NCI-H82 treated with DMSO at 0.1 percent for 48 hours (cell line): ENCODE results near the gene TRIOBP.
A peak's percentile ranks its signal among the peaks of the same experiment; 100 is the strongest.

Experiments used
- DNase-seq: peaks from one replicate; lab custom pipeline; 2025; ENCODE audit not compliant: unreplicated experiment; lab: John Stamatoyannopoulos, UW

TRIOBP gene

DNA sequence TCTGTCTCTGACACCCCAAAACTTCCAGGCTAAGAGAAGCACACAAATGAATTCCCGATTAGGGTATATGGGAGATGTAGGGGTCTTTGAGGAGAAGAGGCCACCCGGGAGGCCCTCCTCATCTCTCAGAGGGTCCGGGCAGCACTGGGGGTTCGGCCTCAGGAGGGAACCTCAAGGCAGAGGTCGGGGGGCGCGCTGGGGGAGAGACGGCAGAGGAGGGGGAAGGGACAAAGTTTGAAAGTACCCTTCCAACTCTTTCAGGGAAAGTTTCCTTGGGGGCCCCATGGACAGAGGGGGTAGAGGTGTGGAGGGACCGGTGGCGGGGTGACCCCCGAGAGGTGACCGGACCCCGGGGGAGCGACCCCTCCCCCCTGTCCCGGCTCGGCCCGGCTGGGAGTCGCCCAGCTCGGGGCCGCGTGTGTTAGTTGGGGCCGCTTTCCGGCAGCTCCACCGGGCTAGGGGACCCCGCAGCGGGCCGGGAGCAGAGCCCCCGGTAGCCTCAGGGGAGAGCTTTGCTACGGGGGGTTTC is 107.6 kb downstream of the TRIOBP start:
- no peak for DNase-seq

DNA sequence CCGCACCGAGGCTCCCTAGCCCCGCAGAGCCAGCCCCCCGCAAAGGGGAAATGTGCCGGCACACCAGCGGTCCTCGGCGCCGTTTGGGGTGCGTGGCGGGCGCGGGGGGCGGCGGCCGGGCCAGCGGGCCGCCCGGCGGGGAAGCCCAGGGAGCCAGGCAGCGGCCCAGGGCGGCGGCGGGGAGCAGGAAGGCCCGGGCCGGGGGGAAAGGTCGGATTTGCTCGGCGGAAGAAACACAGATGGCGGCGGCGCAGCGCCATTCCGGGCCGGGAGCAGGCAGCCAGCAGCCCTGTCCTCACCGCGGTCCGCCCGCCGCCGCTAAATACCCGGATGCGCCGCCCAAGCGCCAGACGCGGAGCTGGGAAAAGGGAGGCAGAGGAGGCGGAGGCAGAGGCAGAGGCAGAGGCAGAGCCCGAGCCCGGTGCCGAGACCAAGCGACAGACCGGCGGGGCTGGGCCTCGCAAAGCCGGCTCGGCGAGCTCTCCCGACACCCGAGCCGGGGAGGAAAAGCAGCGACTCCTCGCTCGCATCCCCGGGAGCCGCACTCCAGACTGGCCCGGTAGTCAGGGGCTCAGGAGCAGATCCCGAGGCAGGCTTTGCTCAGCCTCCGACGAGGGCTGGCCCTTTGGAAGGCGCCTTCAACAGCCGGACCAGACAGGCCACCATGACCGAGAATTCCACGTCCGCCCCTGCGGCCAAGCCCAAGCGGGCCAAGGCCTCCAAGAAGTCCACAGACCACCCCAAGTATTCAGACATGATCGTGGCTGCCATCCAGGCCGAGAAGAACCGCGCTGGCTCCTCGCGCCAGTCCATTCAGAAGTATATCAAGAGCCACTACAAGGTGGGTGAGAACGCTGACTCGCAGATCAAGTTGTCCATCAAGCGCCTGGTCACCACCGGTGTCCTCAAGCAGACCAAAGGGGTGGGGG is 108.3 kb downstream of the TRIOBP start:
- peak; percentile 45 for DNase-seq

DNA sequence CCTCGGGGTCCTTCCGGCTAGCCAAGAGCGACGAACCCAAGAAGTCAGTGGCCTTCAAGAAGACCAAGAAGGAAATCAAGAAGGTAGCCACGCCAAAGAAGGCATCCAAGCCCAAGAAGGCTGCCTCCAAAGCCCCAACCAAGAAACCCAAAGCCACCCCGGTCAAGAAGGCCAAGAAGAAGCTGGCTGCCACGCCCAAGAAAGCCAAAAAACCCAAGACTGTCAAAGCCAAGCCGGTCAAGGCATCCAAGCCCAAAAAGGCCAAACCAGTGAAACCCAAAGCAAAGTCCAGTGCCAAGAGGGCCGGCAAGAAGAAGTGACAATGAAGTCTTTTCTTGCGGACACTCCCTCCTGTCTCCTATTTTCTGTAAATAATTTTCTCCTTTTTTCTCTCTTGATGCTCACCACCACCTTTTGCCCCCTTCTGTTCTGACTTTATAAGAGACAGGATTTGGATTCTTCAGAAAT is 109.0 kb downstream of the TRIOBP start:
- DNase-seq: no peak

DNA sequence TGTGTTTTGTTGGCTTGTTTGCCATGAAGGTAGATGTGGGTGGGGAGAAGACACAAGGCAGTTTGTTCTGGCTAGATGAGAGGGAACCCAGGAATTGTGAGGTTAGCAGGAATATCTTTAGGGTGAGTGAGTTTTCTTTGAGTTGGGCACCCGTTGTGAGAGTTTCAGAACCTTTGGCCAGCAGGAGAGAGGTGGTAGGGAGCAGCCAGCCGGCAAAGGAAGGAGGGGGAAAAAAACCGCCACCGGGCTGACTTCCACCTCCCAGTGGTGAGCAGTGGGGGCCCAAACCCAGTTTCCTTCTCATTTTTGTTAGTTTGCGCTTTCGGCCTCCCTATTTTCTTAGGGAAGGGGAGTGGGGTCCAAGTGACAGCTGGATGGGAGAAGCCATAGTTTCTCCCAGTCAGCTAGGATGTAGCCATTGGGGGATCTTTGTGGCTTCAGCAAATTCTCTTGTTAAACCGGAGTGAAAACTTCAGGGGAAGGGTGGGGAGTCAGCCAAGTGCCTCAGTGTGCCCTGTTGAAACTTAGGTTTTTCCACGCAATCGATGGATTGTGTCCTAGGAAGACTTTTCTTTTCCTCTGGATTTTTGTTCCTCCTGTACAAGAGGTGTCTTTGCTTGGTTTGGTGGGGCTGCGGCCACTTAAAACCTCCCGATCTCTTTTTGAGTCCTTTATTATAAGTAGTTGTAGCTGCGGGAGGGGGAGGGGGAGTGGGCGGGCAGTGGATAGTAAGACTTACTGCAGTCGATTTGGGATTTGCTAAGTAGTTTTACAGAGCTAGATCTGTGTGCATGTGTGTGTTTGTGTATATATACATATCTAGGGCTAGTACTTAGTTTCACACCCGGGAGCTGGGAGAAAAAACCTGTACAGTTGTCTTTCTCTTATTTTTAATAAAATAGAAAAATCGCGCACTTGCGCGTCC is 109.8 kb downstream of the TRIOBP start:
- DNase-seq: no peak

DNA sequence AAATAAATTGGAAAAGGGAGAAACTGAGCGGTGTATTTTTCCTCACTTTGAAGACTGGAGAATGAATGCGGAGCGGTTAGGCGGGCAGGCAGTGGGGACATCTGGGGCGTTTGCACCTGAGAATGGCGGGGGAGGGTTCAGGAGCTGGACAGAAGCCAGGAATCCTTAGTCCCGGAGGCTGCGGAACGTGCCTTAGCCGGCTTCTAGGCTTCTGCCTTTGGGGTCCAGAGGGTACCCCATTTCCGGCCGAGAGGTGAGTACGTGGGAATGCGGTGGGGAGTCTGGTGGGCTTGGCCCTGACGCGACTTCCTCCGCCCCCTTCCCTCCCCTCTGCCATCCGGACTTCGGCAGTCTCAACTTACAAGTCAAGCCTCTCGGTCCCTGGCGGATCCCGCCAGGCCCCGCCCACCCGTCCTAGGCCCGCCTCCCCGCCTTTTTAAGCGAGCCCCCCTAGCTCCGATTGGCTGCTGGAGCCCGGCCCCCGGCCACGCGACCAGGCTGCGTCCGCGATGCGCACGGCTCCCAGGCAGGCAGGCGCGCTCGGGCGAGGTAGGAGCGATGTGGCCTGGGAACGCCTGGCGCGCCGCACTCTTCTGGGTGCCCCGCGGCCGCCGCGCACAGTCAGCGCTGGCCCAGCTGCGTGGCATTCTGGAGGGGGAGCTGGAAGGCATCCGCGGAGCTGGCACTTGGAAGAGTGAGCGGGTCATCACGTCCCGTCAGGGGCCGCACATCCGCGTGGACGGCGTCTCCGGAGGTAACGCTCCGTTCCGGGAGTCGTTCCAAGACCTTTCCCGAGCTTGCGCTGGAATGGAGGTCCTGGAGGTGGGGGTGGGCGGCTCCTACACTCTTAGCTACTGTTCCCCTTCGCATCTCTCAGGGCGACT is 110.8 kb downstream of the TRIOBP start, which contains the start of gene GCAT:
Gene GCAT (plus strand): TSS at position 525 of the 884 bp plus-strand sequence. CDS start 34 bp downstream, at position 559.
- DNase-seq: peak; percentile 81

DNA sequence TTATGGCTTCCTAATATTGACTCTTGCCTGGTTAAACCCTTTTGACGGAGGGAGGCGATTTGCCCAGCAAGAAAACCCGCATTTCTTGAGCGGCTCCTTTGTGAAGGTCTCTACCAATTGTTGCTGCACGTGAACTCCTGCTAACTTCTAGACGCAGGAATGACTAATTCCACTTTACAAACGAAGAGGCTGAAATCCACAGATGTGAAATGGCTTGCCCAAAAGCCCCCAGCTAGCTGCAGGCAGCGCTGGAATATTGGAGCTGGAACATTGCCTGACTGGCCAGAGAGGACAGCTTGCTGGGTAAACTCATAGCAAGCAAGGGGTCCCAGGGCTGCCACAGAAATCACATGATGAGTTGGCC is 111.4 kb downstream of the TRIOBP start:
- DNase-seq: no peak

DNA sequence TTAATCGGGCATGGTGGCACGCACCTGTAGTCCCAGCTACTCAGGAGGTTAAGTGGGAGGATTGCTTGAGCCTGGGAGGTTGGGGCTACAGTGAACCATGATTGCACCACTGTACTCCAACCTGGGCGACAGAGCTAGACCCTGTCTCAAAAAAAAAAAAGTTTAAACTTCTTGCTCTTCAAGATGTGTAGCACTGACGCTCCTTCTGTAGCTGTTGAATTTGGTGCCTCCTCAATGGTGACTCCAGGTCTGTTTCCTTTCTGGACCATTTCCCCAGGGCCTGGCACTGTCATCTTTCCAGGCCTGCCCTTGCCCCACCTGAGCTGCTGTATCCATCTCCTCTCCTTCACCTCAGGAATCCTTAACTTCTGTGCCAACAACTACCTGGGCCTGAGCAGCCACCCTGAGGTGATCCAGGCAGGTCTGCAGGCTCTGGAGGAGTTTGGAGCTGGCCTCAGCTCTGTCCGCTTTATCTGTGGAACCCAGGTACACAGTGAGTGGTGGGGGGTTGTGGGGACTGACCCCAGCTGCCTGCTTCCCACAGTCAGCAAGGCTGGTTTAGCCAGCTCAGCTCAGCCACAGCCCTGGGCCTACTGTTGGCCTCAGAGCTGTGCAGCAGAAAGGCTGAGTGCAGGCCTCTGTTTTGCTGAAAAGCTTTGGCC is 113.0 kb downstream of the TRIOBP start:
- DNase-seq: no peak

DNA sequence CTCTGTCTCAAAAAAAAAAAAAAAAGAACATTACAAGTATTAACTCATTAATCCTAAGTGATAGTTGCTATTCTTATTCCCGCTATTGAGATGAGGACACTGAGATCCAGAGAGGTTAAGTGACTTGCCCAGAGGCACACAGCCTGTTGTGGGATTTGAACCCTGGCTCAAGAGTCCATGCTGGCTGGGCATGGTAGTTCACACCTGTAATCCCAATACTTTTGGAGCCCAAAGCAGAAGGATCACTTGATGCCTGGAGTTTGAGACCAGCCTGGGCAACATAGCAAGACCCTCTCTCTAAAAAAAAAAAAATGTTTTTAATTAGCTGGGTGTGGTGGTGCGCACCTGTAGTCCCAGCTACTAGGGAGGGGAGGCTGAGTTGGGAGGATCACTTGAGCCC is 115.0 kb downstream of the TRIOBP start:
- DNase-seq: no peak

DNA sequence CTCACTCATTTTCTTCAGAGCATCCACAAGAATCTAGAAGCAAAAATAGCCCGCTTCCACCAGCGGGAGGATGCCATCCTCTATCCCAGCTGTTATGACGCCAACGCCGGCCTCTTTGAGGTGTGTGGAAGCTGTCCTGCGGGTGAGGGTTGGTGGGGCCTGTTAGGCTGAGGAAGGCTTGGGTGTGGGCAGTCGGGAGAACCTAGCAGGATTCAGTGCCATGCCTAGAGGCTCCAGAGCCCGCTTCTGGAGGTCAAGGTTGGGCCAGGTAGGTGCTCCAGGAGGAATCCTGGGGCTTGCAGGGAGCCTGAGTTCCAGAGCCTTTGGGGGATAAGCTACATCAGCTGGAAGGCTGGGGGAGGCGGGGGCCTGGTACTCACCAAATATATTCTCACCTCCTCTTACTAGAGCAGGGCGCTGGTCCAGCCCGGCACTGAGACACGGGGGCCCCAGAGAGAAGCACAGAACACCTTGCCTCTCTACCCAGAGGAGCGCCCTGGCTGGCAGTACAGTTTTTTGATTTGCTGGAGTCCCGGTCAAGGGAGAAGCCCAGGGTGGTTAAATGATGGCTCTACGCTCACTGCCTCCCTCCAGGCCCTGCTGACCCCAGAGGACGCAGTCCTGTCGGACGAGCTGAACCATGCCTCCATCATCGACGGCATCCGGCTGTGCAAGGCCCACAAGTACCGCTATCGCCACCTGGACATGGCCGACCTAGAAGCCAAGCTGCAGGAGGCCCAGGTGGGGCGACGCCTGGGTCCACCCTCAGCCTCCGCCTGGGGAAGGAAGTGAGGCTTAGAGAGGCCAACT is 116.2 kb downstream of the TRIOBP start:
- no peak for DNase-seq

DNA sequence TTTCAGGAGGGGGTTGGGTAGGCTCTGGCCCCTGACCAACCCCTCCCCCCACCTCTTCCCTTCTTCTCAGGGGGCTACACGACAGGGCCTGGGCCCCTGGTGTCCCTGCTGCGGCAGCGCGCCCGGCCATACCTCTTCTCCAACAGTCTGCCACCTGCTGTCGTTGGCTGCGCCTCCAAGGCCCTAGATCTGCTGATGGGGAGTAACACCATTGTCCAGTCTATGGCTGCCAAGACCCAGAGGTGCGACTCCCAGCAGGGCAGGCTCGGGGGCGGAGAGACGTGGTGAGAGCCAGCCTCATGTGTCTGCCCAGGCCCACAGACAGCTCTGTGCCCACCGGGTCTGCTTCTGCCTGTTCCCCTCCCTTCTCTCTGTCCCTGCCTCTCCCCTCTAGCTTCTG is 118.7 kb downstream of the TRIOBP start:
- DNase-seq: no peak

DNA sequence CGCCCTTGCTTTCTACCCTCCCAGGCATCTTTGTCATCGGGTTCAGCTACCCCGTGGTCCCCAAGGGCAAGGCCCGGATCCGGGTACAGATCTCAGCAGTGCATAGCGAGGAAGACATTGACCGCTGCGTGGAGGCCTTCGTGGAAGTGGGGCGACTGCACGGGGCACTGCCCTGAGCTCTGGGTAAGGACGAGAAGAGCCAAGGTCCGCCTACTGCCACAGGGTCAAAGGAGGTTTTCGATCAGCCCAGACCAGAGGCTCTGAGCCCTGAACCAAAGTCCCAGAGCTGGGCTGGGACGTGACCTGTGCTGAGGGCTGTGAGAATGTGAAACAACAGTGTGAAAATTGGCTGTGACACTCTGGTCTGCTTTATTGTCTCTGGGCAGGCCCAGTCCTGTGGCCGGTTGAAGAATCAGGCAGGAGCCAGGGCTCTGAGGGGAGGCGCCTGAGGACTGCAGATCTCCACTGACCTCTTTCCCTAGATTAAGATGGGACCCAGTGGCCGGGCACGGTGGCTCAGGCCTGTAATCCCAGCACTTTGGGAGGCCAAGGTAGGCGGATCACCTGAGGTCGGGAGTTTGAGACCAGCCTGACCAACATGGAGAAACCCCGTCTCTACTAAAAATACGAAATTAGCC is 119.8 kb downstream of the TRIOBP start:
- no peak for DNase-seq

DNA sequence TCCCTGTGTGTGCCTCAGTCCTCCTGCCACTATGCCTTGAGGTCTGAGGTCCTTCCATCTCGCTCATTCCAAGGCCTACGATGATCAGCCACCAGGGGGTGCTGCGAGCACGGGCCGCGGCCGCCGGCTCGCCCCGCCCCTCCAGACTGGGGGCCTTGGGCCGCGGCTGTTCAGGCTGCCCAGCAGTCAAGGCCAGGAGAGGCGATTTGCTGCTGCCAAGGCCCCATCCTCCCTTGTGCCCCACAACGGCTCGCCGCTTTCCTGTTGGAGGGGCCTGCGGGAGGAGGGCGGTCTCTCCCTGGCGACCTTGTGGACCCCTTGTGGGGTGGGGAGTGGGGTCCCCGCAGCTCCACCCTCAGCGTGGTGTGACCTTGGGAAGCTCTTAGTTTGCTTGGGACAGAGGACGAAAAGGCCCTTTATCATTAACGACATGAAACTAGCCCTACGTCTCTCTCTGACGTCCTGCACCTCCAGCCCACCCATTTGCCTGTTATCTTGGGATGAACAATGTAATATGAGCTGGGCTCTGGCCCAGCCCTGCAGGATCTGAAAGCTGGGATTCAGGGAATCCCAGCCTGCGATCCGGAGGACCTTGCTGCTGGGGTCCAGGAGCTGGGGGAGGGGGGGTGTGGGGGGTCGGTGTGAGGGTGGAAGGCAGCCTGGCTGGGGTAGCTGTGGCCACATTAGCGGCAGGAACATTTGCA is 121.0 kb downstream of the TRIOBP start:
- DNase-seq: peak; percentile 22

DNA sequence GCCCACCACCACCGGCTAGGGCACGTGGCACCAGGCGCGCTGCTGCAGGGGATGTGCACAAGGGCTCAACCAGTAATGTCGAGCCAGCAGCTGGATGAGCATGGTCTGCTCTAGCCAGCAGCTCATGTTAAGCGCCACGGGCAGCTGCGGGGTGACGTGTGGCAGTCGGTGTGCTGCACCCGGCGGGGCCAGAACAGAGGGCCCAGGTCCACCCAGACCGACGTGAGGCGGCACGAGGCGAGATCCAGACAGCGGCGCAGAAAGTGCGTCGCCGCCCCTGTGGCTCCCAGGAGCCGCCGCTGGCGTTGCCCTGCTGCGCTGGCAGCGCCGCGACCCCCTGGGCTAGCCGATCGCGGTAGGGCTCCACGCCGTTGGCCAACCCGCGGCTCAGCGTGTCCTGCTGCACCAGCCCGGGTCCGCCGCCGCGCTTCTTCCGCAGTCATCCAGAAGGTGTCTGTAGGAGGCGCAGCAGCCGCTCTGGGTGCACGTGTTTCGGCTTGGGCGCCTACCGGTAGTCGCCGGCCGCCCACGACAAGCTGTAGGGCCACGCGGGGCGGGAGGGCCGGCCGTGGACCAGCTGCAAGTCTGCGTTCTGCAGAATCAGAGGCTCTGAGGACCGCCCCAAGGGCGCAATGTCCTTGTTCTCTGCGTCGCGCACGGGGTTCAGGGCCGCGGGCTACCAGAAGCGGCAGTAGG is 121.7 kb downstream of the TRIOBP start:
- DNase-seq: no peak

DNA sequence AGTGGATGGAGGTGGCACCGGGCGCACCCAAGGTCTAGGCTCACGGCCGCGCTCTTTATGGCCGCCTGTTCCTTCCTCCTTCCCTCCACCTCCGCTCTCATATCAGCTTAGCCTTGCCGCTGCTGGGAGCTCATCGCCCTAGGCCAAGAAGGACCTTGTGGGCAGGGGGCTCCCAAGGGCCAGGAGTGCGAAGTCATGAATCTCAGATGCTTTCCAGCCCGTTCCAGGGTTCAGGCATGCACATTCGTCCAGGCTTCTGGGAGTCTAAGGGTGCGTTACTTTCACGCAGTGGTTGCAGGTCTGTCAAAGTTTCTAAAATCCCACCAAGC is 122.2 kb downstream of the TRIOBP start:
- DNase-seq: no peak

DNA sequence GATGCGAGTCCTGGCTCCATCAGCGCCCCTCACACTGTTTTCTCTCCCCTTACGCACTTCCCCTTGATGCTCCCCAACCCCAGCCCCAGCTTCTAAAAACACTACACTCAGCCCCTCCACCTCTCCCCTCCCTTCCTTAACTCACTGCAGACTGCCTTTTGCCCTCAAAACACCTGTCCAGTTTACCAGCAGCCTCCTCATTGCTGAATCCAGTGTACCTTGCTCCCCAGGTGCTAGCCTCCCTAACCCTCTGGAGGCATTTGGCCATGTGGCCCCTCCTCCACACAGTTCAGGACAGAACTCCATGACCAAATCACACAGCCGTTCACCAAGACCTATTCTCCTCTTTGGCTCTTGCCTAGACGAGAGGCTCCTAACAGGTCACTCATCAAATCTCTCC is 123.5 kb downstream of the TRIOBP start:
- no peak for DNase-seq

DNA sequence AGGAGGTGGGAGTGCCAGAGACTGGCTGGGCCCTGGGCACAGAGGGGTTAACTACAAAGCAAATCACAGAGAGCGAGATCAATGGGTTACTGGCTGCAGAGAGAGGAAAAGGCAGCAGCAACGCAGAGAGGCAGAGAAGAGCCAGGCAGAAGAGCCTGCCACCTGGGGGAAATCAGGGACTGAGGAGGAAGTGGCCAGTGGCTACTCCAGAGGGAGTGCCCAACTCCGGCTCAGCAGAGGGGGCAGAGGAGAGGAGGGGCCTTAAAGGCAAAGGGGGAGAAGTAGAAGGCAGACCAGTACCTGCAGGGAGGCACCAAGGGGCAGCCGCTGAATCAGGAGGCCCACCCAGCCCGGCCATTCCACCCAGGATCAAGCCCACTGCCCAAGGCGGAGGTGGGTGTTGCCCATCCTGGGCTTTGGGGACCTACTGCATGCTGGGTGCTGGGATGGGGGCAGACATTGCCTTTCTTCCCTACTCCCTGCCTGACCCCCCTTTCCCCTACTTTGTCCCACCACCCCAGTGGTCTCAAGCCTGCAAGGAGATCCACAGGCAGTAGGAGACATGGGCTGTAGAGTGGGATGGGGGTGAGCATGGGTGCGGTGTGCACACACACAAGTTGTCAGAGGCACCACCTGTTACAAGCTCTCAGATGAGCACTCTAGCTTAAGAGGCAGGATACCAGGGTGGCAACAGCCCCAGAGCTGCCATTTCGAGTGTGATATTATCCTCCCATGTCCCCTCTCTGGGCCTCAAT is 125.4 kb downstream of the TRIOBP start:
- DNase-seq: no peak
